HG03103 (cell line): ENCODE data around the gene LAG3.

Experiments
- ATAC-seq: cut with Tn5 transposase; IDR thresholded peaks from one replicate; pipeline ENCODE4 v1.9.1; 2021; ENCODE audit warnings: low read depth; ENCODE audit not compliant: unreplicated experiment

LAG3 gene

GRCh38 chr12:6771091-6771495, 1.2 kb upstream of the LAG3 start:
- ATAC-seq: no peak

GRCh38 chr12:6771509-6772330, 600 bp upstream of the LAG3 start:
- no peak for ATAC-seq

DNA sequence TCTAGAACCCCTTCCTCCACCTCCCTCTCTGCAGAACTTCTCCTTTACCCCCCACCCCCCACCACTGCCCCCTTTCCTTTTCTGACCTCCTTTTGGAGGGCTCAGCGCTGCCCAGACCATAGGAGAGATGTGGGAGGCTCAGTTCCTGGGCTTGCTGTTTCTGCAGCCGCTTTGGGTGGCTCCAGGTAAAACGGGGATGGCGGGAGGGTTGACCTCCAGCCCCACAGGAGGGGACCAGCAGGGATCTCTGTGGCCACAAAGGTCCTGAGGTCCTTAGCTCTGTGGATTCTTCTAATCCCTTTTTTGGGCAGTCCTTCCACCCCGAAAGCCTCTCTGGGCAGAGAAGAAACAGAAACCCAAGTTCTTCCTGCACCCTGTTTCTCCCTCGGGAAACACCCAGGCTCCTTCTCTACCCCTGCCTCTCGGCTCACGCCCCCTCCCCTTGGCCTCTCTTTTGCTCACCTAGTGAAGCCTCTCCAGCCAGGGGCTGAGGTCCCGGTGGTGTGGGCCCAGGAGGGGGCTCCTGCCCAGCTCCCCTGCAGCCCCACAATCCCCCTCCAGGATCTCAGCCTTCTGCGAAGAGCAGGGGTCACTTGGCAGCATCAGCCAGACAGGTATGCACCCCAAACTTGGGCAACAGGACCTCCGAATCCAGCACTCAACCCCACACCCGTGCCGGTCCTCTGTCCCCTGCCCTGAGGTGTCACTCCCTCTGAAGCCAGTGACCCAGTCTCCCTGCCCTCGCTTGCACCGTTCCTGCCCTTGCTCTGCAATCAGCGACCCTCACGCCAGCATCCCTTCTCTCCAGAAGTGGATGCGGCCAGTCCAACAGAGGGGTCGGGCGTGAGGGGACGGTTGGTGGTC, 638 bp downstream of the LAG3 start:
- ATAC-seq: no peak

DNA sequence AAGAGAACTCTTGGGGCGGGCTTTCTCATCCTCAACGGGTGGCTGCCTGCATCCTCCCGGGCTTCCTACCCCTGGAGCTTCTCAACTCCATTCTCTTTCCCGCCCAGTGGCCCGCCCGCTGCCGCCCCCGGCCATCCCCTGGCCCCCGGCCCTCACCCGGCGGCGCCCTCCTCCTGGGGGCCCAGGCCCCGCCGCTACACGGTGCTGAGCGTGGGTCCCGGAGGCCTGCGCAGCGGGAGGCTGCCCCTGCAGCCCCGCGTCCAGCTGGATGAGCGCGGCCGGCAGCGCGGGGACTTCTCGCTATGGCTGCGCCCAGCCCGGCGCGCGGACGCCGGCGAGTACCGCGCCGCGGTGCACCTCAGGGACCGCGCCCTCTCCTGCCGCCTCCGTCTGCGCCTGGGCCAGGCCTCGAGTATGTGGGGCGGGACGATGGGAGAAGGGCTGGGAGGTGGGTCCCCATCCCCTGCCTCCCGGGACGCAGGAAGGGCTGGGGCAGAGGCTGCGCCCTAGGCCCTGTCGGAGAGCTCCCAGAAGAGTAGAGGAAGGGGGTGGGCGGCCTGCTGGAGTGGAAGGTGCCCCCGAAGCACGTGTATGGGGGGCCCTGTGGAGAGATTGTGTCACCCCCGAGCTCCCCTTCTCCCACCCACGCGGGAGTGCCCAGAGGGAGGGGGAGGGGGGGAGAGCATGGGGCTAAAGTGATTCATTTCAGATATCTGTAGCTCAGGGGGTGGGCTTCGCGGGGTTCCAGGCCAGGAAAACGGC, 1.5 kb downstream of the LAG3 start:
- no peak for ATAC-seq

DNA sequence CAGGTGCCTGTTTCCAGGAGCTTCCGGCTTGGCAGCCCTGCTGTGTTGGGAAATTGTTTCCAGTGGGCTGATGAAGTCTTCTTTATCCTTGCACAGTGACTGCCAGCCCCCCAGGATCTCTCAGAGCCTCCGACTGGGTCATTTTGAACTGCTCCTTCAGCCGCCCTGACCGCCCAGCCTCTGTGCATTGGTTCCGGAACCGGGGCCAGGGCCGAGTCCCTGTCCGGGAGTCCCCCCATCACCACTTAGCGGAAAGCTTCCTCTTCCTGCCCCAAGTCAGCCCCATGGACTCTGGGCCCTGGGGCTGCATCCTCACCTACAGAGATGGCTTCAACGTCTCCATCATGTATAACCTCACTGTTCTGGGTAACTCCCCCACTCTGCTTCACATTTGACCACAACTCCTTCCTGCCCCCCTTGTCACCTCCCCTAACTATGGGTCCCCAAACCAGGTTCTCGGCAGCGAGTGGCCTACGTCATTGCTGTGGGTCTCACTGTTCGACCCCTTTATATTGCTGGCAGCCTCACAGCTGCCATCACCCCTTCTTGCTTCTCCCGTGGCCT, 2.3 kb downstream of the LAG3 start:
- no peak for ATAC-seq

DNA sequence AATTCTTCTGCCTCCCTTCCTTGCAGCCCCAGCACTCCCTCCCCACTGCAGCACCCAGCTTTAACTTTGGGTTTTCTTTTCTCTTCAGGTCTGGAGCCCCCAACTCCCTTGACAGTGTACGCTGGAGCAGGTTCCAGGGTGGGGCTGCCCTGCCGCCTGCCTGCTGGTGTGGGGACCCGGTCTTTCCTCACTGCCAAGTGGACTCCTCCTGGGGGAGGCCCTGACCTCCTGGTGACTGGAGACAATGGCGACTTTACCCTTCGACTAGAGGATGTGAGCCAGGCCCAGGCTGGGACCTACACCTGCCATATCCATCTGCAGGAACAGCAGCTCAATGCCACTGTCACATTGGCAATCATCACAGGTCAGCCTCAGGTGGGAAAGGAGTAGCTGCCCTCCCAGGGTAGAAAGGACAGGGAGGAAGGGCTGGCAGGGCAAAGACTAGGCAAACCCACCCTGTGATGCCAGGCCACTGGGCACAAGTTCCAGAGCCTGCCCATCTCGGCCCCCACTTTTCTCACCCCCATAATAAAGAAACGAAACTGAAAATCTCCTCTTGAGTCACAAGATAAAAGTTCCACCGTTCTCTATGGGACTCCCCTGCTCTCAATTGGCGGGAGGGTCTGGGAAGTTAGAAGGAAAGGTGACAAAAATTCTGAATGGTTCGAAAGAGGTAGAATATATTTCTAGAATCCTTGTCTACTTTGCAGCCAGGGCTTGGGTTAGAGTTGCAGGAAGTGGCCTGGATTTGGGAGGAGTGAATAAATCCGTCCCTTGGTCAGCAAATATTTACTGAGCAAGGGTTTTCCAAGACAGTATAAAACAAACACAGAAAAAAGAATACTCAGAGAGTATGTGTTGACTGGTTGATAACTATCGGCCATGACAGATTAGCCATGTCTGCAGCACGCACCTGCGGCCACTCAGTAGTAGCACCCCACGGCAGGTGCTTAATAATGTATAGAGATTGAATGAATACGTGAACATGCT, 3.2 kb downstream of the LAG3 start:
- ATAC-seq: no peak

- no peak for ATAC-seq
Measured at GRCh38 chr12:6777386-6777785, 5.1 kb downstream of the LAG3 start.

DNA sequence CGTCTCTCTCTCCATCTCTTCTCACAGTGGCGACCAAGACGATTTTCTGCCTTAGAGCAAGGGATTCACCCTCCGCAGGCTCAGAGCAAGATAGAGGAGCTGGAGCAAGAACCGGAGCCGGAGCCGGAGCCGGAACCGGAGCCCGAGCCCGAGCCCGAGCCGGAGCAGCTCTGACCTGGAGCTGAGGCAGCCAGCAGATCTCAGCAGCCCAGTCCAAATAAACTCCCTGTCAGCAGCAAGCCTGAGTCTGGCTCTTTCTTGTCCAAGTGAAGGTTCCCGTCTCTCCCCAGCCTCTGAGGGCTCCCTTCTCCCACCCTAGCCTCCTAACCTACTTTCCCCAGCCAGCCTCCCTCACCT, 5.9 kb downstream of the LAG3 start:
- ATAC-seq: no peak

DNA sequence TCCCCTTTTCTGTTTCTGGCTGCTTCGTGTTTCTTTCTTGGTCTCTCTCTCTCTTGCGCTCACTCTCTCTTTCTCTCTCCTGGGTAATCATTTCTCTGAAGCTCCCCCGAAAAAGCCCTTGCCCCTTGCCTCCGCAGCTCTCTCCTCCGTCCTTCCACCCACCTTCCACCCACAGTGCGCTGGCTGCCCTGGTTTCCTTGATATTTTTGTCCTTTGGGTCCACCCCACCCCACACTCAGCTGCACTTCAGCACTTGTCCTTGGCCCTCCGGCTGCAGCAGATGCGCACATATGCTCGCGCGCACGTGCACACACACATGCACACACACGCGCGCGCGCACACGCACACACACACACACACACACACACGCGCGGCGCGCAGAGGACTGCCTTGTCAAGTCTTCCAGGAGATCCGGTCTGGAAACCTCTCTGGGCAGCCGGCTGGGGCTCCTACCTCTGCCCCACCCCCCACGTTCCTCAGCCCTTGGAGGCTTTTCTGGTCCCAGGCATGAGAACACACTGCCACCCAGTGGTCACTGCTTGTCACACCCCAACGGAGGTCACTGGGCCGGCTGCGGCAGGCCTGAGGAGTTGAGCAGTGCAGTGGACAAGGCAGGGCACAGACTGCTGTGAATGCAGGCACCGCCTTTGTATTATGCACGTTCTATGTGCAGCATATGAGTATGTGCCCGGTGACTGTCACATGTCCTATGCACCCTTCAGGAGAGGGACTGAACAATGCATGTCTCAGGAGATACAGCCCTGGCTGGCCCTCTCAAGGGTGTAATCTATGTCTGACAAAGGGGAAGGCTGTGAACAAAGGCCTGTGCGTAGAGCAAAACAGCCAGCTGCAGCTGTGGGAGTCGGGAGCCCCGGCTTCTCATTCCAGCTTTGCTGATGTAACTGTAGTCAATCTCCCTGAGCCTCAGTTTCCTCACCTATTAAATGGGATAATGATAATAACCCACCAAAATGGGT, 6.5 kb downstream of the LAG3 start:
- ATAC-seq: peak; percentile 71

DNA sequence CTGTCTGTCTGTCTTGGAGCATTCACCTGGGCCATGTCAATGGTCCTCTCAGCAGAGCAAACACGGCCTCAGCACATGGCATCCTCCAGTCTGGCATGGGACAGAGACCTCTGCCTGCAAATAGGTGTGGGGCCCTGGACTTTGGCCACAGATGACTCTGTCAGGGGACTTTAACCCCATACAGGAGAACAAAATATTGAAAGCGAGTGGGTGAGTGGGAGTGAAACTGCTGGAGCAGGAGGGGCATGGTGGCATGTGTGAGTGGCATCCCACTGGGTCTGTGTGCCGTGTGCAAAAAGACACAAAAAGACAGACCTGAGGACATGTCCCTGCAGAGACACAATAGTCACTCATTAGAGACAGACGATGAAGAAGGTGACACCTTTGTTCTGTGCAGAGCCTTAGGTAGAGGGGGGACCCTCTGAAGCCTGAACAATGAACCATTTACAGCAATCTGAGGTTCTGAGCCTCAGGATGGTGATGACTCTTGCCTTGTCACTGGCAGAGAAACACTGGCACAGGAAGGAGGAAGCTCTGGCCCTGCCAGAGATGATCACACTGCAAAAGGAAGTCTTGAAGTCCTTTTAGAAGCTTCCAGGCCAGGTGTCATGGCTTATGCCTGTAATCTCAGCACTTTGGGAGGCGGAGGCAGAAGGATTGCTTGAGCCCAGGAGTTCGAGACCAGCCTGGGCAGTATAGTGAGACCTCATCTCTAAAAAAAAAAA, 7.5 kb downstream of the LAG3 start:
- no peak for ATAC-seq

DNA sequence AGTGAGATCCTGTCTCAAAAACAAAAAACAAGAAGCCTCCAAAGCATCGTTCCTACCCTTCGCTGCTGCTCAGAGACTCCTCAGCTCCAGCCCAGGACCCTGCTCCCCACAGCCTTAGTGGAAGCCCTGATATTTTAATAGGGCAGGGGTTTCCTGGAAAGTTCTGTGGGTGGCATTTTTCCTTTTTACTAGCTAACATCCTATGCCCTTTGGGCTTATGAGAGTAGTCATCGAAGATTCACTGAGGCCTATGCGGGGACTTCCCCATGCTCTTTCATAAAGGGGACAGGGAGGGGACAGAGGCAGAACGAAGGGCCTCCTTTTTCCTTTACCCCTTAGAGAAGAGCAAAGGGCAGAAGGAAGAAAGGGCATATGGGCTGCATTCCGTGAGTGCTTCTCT, 8.3 kb downstream of the LAG3 start:
- no peak for ATAC-seq

- no peak for ATAC-seq
Measured at GRCh38 chr12:6782119-6782518, 9.8 kb downstream of the LAG3 start.

- no peak for ATAC-seq
Measured at GRCh38 chr12:6782850-6783566, 10.7 kb downstream of the LAG3 start.

- no peak for ATAC-seq
Measured at GRCh38 chr12:6783828-6784227, 11.5 kb downstream of the LAG3 start.

DNA sequence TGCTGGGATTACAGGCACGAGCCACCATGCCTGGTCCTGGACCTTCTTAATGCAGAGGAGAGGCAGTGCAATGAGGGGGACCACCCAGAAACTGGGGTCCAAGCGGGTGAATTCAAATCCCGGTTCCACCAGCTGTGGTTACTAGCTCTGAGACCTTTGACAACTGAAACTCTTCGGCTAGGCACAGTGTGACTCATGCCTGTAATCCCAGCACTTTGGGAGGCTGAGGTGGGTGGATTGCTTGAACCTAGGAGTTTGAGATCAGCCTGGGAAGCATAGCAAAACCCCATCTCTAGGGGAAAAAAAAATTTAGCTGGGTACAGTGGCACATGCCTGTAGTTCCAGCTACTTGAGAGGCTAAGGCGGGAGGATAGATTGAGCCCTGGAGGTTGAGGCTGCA, 12.0 kb downstream of the LAG3 start:
- ATAC-seq: no peak

GRCh38 chr12:6784761-6785160, 12.4 kb downstream of the LAG3 start:
- ATAC-seq: no peak

DNA sequence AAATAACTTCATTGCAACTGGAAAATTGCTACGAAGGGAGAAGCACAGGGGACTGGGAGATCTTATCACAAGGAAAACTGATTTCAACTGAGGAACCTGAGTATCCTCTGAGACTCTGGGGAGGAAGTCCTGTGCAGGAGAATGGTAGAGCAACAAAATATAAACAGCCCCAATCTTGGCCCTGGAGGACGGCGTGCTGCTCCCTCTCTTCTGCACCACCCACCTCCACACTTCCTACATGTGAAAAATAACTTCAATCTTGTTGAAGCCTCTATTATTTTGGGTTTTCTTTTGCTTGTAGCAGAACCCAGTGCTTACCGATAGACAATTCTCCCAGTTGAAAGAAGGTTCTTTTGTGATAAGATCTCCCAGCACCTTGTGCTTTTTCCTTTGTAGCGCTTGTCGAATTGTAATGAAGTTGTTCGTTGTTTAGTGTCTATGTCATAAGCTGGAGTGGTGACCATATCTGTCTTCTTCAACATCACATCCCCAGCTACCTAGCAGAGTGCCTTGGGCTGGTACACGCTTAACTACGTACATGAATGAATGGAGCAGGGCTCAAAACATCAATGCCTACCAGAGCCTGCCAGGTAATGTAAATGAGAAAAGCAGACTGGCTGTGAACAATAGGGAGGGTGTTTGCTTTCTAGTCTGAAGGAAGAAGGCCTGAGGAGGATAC, 14.2 kb downstream of the LAG3 start:
- no peak for ATAC-seq
